ENCODE results near the gene LDLRAD4.

LDLRAD4 gene

DNA sequence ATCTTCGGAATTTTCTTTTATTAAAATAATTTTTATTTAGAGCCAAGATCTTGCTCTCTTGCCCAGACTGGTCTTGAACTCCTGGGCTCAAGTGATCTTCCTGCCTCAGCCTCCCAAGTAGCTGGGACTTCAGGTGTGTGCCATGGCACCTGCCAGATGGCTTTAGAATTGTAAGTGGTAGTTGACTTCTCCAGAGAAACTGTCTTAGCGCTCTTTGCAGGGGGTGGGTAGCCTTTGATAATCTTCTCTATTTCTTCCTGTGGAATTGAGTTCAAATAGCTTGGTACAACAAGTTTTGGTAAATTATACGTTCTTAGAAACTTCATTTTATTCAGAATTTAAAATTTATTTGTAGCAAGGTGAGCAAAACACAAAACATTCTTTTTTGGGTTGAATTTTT is 113.3 kb downstream of the LDLRAD4 start:
- TF ChIP-seq, protein P1, sequence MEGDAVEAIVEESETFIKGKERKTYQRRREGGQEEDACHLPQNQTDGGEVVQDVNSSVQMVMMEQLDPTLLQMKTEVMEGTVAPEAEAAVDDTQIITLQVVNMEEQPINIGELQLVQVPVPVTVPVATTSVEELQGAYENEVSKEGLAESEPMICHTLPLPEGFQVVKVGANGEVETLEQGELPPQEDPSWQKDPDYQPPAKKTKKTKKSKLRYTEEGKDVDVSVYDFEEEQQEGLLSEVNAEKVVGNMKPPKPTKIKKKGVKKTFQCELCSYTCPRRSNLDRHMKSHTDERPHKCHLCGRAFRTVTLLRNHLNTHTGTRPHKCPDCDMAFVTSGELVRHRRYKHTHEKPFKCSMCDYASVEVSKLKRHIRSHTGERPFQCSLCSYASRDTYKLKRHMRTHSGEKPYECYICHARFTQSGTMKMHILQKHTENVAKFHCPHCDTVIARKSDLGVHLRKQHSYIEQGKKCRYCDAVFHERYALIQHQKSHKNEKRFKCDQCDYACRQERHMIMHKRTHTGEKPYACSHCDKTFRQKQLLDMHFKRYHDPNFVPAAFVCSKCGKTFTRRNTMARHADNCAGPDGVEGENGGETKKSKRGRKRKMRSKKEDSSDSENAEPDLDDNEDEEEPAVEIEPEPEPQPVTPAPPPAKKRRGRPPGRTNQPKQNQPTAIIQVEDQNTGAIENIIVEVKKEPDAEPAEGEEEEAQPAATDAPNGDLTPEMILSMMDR (IDR thresholded peaks at IDR 0.05; ENCODE audit: unreplicated experiment in 3 of 3): no peak
- Mint-ChIP-seq H3K36me3 (ENCODE audit: low read depth) (no peaks in the 10 kb centered on the region), H3K4me3 (no peak overlapping the region), H3K4me1 (no peaks in the 10 kb centered on the region), H3K27me3 (ENCODE audit: low read depth) (peaks cover 3% of the 10 kb centered on the region), H3K27ac (no peak overlapping the region), H3K9me3 (peaks cover 24% of the 10 kb centered on the region)

- H3K4me3 Mint-ChIP-seq: no peak overlapping the region
- H3K4me1 Mint-ChIP-seq: no peaks in the 10 kb centered on the region
- H3K9me3 Mint-ChIP-seq: peaks cover 20% of the 10 kb centered on the region
- no peak overlapping the region for H3K27ac Mint-ChIP-seq
- peaks cover 7% of the 10 kb centered on the region for H3K27me3 Mint-ChIP-seq (ENCODE audit: low read depth)
- TF ChIP-seq, protein P1 (IDR thresholded peaks at IDR 0.05; ENCODE audit: unreplicated experiment in 3 of 3): no peak
- H3K36me3 Mint-ChIP-seq (ENCODE audit: low read depth): no peaks in the 10 kb centered on the region
Measured at GRCh38 chr18:13332874-13333273, 114.3 kb downstream of the LDLRAD4 start.

- TF ChIP-seq, protein P1 (IDR thresholded peaks at IDR 0.05; ENCODE audit: unreplicated experiment in 3 of 3): no peak
- H3K36me3 Mint-ChIP-seq (ENCODE audit: low read depth): no peaks in the 10 kb centered on the region
- peaks cover 21% of the 10 kb centered on the region for H3K9me3 Mint-ChIP-seq
Measured at GRCh38 chr18:13335903-13336302, 117.3 kb downstream of the LDLRAD4 start.

GRCh38 chr18:13336841-13337240 is 118.3 kb downstream of the LDLRAD4 start:
- H3K27me3 Mint-ChIP-seq (ENCODE audit: low read depth): peaks cover 4% of the 10 kb centered on the region
- TF ChIP-seq, protein P1 (IDR thresholded peaks at IDR 0.05; ENCODE audit: unreplicated experiment in 3 of 3): no peak
- peaks cover 25% of the 10 kb centered on the region for H3K9me3 Mint-ChIP-seq
- no peaks in the 10 kb centered on the region for H3K36me3 Mint-ChIP-seq (ENCODE audit: low read depth)
- no peaks in the 10 kb centered on the region for H3K4me1 Mint-ChIP-seq
- H3K27ac Mint-ChIP-seq: no peak overlapping the region
- H3K4me3 Mint-ChIP-seq: no peak overlapping the region

More at GRCh38 chr18:13335903-13336302, 117.3 kb downstream of the LDLRAD4 start:
- Mint-ChIP-seq H3K4me1 (no peaks in the 10 kb centered on the region), H3K27me3 (ENCODE audit: low read depth) (peaks cover 4% of the 10 kb centered on the region), H3K27ac (no peak overlapping the region), H3K4me3 (no peak overlapping the region)

GRCh38 chr18:13337369-13337768 is 118.8 kb downstream of the LDLRAD4 start:
- peaks cover 25% of the 10 kb centered on the region for H3K9me3 Mint-ChIP-seq
- no peak overlapping the region for H3K27ac Mint-ChIP-seq
- peaks cover 4% of the 10 kb centered on the region for H3K27me3 Mint-ChIP-seq (ENCODE audit: low read depth)
- TF ChIP-seq, protein P1 (IDR thresholded peaks at IDR 0.05; ENCODE audit: unreplicated experiment in 3 of 3): no peak
- no peak overlapping the region for H3K4me3 Mint-ChIP-seq
- no peaks in the 10 kb centered on the region for H3K4me1 Mint-ChIP-seq
- H3K36me3 Mint-ChIP-seq (ENCODE audit: low read depth): no peaks in the 10 kb centered on the region

- Mint-ChIP-seq H3K27me3 (ENCODE audit: low read depth) (peaks cover 4% of the 10 kb centered on the region), H3K4me1 (no peaks in the 10 kb centered on the region), H3K27ac (no peak overlapping the region), H3K36me3 (ENCODE audit: low read depth) (no peaks in the 10 kb centered on the region), H3K4me3 (no peak overlapping the region), H3K9me3 (peaks cover 27% of the 10 kb centered on the region)
- TF ChIP-seq, protein P1 (IDR thresholded peaks at IDR 0.05; ENCODE audit: unreplicated experiment in 3 of 3): no peak
Measured at GRCh38 chr18:13338318-13338717, 119.8 kb downstream of the LDLRAD4 start.

All from nephron (organoid).